K562 (cell line): ENCODE measurements around the gene TUBGCP6. TPM values are rescaled to one million over a fixed set of nuclear protein-coding genes. Genes with fewer than 3 reads are reported as not detected.

Experiments
- ATAC-seq: fragments of 200-7000 bp; cut with Tn5 transposase; 3 replicates; pipeline ENCODE4 v1.9.1; 2020; ENCODE audit warnings: moderate library complexity
- BruUV-seq: library from RNA; stranded (reverse); fragments of 400-500 nt; replicated peaks from 2 replicates; lab custom pipeline; 2021; lab: Mats Ljungman, UMichigan
- CTCF ChIA-PET: fragments of 300-600 bp; formaldehyde crosslinking; extraction: SDS; loops from one replicate; lab custom pipeline; 2021; ENCODE audit warnings: low intra/inter-chr PET ratio; lab: Yijun Ruan, JAX
- POLR2A ChIA-PET: fragments of 300-600, 350-650 bp; sonication (Branson Sonifier 250); formaldehyde crosslinking; extraction: SDS; loops from one replicate; lab custom pipeline; 2021; ENCODE audit warnings: antibody characterized with exemption, inconsistent platforms; lab: Yijun Ruan, JAX
- DNase-seq, 4 experiments: peaks; one replicate each; pipeline versions ENCODE4 v3.0.0 to v3.0.0-alpha.2; 2011 to 2018; ENCODE audit warnings: low spot score in 3 of 4, mixed read lengths in 3 of 4; ENCODE audit errors: extremely low read depth in 1 of 4
- FAIRE-seq: peaks from 2 replicates; lab custom pipeline; 2011; peaks lifted over from hg19 to GRCh38; lab: Jason Lieb, UNC
- H2AFZ ChIP-seq: 2 replicates; pipeline ENCODE4 v1.6.0; 2011; ENCODE audit warnings: low read depth, low read length, control low read depth, inconsistent platforms
- H3K27ac ChIP-seq: fragments of 200-600 bp; 3 replicates; pipeline ENCODE4 v1.8.0; 2011; ENCODE audit warnings: low read depth, mild to moderate bottlenecking, control low read depth, inconsistent platforms, low read length, moderate library complexity, mixed read lengths; ENCODE audit errors: extremely low read depth
- H3K27me3 ChIP-seq, 2 experiments: fragments of 300-600 bp in 1 of 2; 2 replicates in 1 of 2; 3 replicates in 1 of 2; pipeline versions ENCODE4 v1.6.0 to v1.8.0; 2011; ENCODE audit warnings: inconsistent platforms in 2 of 2, low read length in 2 of 2, mild to moderate bottlenecking in 1 of 2, mixed read lengths in 1 of 2, moderate library complexity in 1 of 2; ENCODE audit not compliant: control insufficient read depth in 2 of 2, insufficient read depth in 2 of 2
- H3K36me3 ChIP-seq: fragments of 300-600 bp; 3 replicates; pipeline ENCODE4 v1.8.0; 2011; ENCODE audit warnings: mild to moderate bottlenecking, low read length, inconsistent platforms; ENCODE audit not compliant: control insufficient read depth, insufficient read depth
- H3K4me1 ChIP-seq, 2 experiments: fragments of 200-600 bp in 1 of 2; replicated peaks in 1 of 2; 2 replicates in 1 of 2; 3 replicates in 1 of 2; pipeline versions ENCODE4 v1.5.1 to v1.8.0; 2011; ENCODE audit warnings: inconsistent platforms in 2 of 2, low read length in 2 of 2, mild to moderate bottlenecking in 1 of 2, mixed read lengths in 1 of 2, moderate library complexity in 1 of 2; ENCODE audit not compliant: control insufficient read depth in 2 of 2, insufficient read depth in 2 of 2
- H3K4me2 ChIP-seq: 2 replicates; pipeline ENCODE4 v1.6.1; 2011; ENCODE audit warnings: low read length, control low read depth, inconsistent platforms, mixed read lengths; ENCODE audit not compliant: insufficient read depth
- H3K4me3 ChIP-seq: fragments of 200-600 bp; sonication (generic), shearing (Covaris generic); 2 replicates; pipeline ENCODE4 v1.5.1; 2016; ENCODE audit warnings: control low read depth, inconsistent platforms
- H3K79me2 ChIP-seq: fragments of 200-600 bp; 3 replicates; pipeline ENCODE4 v1.8.0; 2011; ENCODE audit warnings: low read length, inconsistent platforms; ENCODE audit not compliant: control insufficient read depth, insufficient read depth
- H3K9ac ChIP-seq, 2 experiments: 2 replicates each; pipeline versions ENCODE4 v1.6.0 to v1.6.1; 2011; ENCODE audit warnings: low read depth in 2 of 2, low read length in 2 of 2, control low read depth in 1 of 2, inconsistent platforms in 1 of 2, mild to moderate bottlenecking in 1 of 2, mixed read lengths in 1 of 2; ENCODE audit not compliant: insufficient read depth in 1 of 2
- H3K9me1 ChIP-seq: one replicate; pipeline ENCODE4 v1.6.0; 2011; ENCODE audit warnings: inconsistent platforms, mild to moderate bottlenecking, low read length, moderate library complexity; ENCODE audit not compliant: control insufficient read depth, insufficient read depth
- H3K9me3 ChIP-seq: replicated peaks from 2 replicates; pipeline ENCODE4 v1.5.1; 2011; ENCODE audit warnings: low read depth, low read length, inconsistent platforms; ENCODE audit not compliant: control insufficient read depth, insufficient read depth
- H4K20me1 ChIP-seq: replicated peaks from 2 replicates; pipeline ENCODE4 v1.6.1; 2011; ENCODE audit warnings: low read length, inconsistent platforms, mixed read lengths; ENCODE audit not compliant: control insufficient read depth, insufficient read depth
- GATAD2A ChIP-seq: fragments of 450-650 bp; IDR thresholded peaks from 2 replicates; pipeline ENCODE4 v1.6.1; 2017
- NRF1 ChIP-seq, 2 experiments: fragments of 450-650 bp; IDR thresholded peaks in 1 of 2; conservative IDR thresholded peaks in 1 of 2; 2 replicates each; pipeline ENCODE4 v1.6.1; 2014; ENCODE audit warnings: mild to moderate bottlenecking in 2 of 2
- RAD21 ChIP-seq, 2 experiments: fragments of 250-450 bp in 1 of 2; fragments of 450-650 bp in 1 of 2; sonication (Bioruptor Pico) in 1 of 2; formaldehyde crosslinking in 1 of 2; IDR thresholded peaks in 1 of 2; conservative IDR thresholded peaks in 1 of 2; 2 replicates each; pipeline versions ENCODE4 v1.4.0 to v1.8.0; 2020 to 2022; ENCODE audit warnings: mild to moderate bottlenecking in 2 of 2, moderate library complexity in 1 of 2
- TOE1 ChIP-seq, 2 experiments: fragments of 450-650 bp in 1 of 2; sonication (generic) in 1 of 2; formaldehyde crosslinking in 1 of 2; IDR thresholded peaks; 2 replicates each; pipeline versions ENCODE4 v1.7.1 to v1.8.0; 2016 to 2022; ENCODE audit warnings: borderline replicate concordance in 2 of 2, mild to moderate bottlenecking in 2 of 2, antibody characterized with exemption in 1 of 2, inconsistent platforms in 1 of 2, low read depth in 1 of 2, missing genetic modification reagents in 1 of 2, moderate library complexity in 1 of 2
- WGBS: fragments of 100-300 bp; shearing (Covaris generic); methylation state at CpG from one replicate; pipeline ENCODE4 v1.1.6; 2016; ENCODE audit warnings: low coverage, mixed read lengths; ENCODE audit not compliant: insufficient coverage; ENCODE audit errors: missing lambda C conversion rate; 5-methylcytosine and 5-hydroxymethylcytosine counted together
- in situ Hi-C: fragments of 300-500 bp; cut with MboI; formaldehyde crosslinking; loops from 4 replicates; pipeline ENCODE4 v1.15.0; 2018; ENCODE audit warnings: inconsistent platforms, mixed read lengths
- intact Hi-C: fragments of 100-400 bp; cut with micrococcal nuclease; formaldehyde crosslinking; loops from 2 replicates; pipeline ENCODE4 v1.14.2; 2022
- polyA plus RNA-seq, 8 experiments: library from polyadenylated mRNA; depleted of rRNA in 4 of 8; stranded (reverse) in 5 of 8; unstranded in 3 of 8; fragments of >200 nt; fragmentation: Nextera tagmentation in 2 of 8; fragmentation: Illumina TruSeq in 1 of 8; extraction: Ambion mirVana in 2 of 8; extraction: Trizol in 1 of 8; gene quantifications; 2 replicates each; pipeline versions ENCODE4 v1.2.1 to v1.2.3, GENCODE V29; 2011 to 2014; ENCODE audit warnings: inconsistent platforms in 1 of 8, missing spikeins in 1 of 8
- total RNA-seq, 7 experiments: library from RNA; depleted of rRNA in 6 of 7; stranded (reverse); fragments of >200 nt in 6 of 7; fragmentation: Illumina TruSeq in 2 of 7; extraction: Trizol in 2 of 7; gene quantifications; 2 replicates each; pipeline versions ENCODE4 v1.2.1 to v1.2.3, GENCODE V29; 2011 to 2021; ENCODE audit warnings: low replicate concordance in 1 of 7
- TF ChIP-seq, protein P1 (sequence below): sonication (generic); formaldehyde crosslinking; IDR thresholded peaks from 2 replicates; pipeline ENCODE4 v1.8.1; 2023; ENCODE audit warnings: mild to moderate bottlenecking, missing genetic modification reagents
- TF ChIP-seq, protein P2 (sequence below), 3 experiments: IDR thresholded peaks in 2 of 3; conservative IDR thresholded peaks in 1 of 3; 2 replicates each; pipeline ENCODE4 v1.5.1; 2011 to 2012; ENCODE audit warnings: low read length in 3 of 3, mild to moderate bottlenecking in 3 of 3, control low read depth in 2 of 3, improper control_type of control experiment in 1 of 3, inconsistent platforms in 1 of 3, low read depth in 1 of 3, mixed read lengths in 1 of 3, moderate library complexity in 1 of 3; ENCODE audit not compliant: insufficient read depth in 2 of 3
- TF ChIP-seq, protein P3 (sequence below): fragments of 200-800 bp; sonication (Bioruptor generic); IDR thresholded peaks from 2 replicates; pipeline ENCODE4 v1.6.1; 2017; ENCODE audit warnings: missing genetic modification characterization, missing compliant biosample characterization
- TF ChIP-seq, protein P4 (sequence below): sonication (generic); formaldehyde crosslinking; IDR thresholded peaks from 2 replicates; pipeline ENCODE4 v1.8.0; 2023; ENCODE audit warnings: missing genetic modification reagents, mild to moderate bottlenecking, borderline replicate concordance

TUBGCP6 gene
- total and polyA plus RNA-seq, 9 of the 15 experiments (the other 6 are each of a cell fraction or from before 2014, with no cell fraction given) = 0.76 to 33.0 (median 10.1) TPM

DNA sequence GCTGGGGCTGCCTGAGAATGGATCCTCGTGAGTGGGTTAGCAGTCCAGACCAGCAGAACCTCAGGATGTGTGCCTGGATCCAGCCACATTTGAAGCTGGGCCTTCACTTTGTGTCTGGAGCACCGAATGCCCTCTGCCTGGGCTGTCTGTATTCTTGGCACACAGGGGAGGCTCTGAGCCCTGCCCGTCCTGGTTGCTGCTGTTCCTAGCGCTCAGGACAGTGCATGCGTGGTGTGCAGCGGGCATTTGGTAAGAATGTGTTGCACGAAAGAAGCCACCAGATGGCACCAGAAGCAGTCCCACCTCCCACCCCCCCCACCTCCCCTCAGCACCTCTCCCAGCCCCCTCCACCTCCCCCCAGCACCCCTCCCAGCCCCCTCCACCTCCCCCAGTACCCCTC is 29.5 kb upstream of the TUBGCP6 start:
- ATAC-seq = peak; percentile 39
- BruUV-seq = no TSS peak
- Histone ChIP-seq H3K4me1 (peaks cover 3 to 59% of the 10 kb centered on the region in 2 experiments; a peak in 4 of 5 replicates), H3K9me1 (no peaks in the 10 kb centered on the region), H3K9me3 (no peaks in the 10 kb centered on the region), H2AFZ (no peak overlapping the region), H3K36me3 (peaks cover 30% of the 10 kb centered on the region; the same call in 1 of the 3 replicates), H3K9ac (peak overlapping the region in 1 of 2 experiments; percentile 65; a peak in 1 of 4 replicates), H3K79me2 (no peaks in the 10 kb centered on the region), H3K27me3 (no peaks in the 10 kb centered on the region), H3K4me2 (0 out of 2 replicates have a peak overlapping the region, but pooled peaks have one; percentile 37), H3K27ac (no peak overlapping the region), H3K4me3 (no peak overlapping the region), H4K20me1 (no peaks in the 10 kb centered on the region)
- CTCF ChIA-PET = interaction anchor here (2.4 kb wide), 1 partner anchor 68 kb away, joined by 8 read pairs; the partner anchor contains the start of gene PPP6R2
- intact Hi-C loops = loop anchor here (2.0 to 5.0 kb wide), 2 partner anchors 53 to 68 kb away; partner anchors contain the start of genes DENND6B and PPP6R2
- POLR2A ChIA-PET = no interaction called here
- peak; percentile 29 to 64 (median 37) for DNase-seq
- in situ Hi-C loops = loop anchor here (5.0 kb wide), 1 partner anchor 53 kb away; the partner anchor contains the start of gene DENND6B
- 40% methylated on average over 2 of the region's 7 CpGs for WGBS
- no peak for FAIRE-seq
- TF ChIP-seq TOE1 (IDR thresholded peaks at IDR 0.05; ENCODE audit: borderline replicate concordance) (no peak), TOE1 (CRISPR knock-in tag; IDR thresholded peaks at IDR 0.05; ENCODE audit: borderline replicate concordance, low read depth) (no peak), GATAD2A (no peak), RAD21 (CRISPR knock-in tag; conservative IDR thresholded peaks at IDR 0.05 in 1 of 2, IDR thresholded peaks at IDR 0.05 in 1 of 2) (0 out of 4 replicates have a peak, but pooled peaks of 1 of the 2 experiments have one; percentile 15), NRF1 (conservative IDR thresholded peaks at IDR 0.05 in 1 of 2, IDR thresholded peaks at IDR 0.05 in 1 of 2) (0 out of 4 replicates have a peak, but pooled peaks of 1 of the 2 experiments have one; percentile 19)
- TF ChIP-seq, protein P1, sequence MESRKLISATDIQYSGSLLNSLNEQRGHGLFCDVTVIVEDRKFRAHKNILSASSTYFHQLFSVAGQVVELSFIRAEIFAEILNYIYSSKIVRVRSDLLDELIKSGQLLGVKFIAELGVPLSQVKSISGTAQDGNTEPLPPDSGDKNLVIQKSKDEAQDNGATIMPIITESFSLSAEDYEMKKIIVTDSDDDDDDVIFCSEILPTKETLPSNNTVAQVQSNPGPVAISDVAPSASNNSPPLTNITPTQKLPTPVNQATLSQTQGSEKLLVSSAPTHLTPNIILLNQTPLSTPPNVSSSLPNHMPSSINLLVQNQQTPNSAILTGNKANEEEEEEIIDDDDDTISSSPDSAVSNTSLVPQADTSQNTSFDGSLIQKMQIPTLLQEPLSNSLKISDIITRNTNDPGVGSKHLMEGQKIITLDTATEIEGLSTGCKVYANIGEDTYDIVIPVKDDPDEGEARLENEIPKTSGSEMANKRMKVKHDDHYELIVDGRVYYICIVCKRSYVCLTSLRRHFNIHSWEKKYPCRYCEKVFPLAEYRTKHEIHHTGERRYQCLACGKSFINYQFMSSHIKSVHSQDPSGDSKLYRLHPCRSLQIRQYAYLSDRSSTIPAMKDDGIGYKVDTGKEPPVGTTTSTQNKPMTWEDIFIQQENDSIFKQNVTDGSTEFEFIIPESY (CRISPR knock-in tag) = 0 out of 2 replicates have a peak, but pooled peaks have one; percentile 35
- TF ChIP-seq, protein P2, sequence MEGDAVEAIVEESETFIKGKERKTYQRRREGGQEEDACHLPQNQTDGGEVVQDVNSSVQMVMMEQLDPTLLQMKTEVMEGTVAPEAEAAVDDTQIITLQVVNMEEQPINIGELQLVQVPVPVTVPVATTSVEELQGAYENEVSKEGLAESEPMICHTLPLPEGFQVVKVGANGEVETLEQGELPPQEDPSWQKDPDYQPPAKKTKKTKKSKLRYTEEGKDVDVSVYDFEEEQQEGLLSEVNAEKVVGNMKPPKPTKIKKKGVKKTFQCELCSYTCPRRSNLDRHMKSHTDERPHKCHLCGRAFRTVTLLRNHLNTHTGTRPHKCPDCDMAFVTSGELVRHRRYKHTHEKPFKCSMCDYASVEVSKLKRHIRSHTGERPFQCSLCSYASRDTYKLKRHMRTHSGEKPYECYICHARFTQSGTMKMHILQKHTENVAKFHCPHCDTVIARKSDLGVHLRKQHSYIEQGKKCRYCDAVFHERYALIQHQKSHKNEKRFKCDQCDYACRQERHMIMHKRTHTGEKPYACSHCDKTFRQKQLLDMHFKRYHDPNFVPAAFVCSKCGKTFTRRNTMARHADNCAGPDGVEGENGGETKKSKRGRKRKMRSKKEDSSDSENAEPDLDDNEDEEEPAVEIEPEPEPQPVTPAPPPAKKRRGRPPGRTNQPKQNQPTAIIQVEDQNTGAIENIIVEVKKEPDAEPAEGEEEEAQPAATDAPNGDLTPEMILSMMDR (IDR thresholded peaks at IDR 0.05 in 2 of 3, conservative IDR thresholded peaks at IDR 0.05 in 1 of 3; ENCODE audit: insufficient read depth in 2 of 3, low read depth in 1 of 3, low read length in 3 of 3) = peak; percentile 21 to 46 (median 36); a peak in 4 of 6 replicates
- TF ChIP-seq, protein P3, sequence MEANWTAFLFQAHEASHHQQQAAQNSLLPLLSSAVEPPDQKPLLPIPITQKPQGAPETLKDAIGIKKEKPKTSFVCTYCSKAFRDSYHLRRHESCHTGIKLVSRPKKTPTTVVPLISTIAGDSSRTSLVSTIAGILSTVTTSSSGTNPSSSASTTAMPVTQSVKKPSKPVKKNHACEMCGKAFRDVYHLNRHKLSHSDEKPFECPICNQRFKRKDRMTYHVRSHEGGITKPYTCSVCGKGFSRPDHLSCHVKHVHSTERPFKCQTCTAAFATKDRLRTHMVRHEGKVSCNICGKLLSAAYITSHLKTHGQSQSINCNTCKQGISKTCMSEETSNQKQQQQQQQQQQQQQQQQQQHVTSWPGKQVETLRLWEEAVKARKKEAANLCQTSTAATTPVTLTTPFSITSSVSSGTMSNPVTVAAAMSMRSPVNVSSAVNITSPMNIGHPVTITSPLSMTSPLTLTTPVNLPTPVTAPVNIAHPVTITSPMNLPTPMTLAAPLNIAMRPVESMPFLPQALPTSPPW (CRISPR knock-in tag) = peak; percentile 60
- TF ChIP-seq, protein P4, sequence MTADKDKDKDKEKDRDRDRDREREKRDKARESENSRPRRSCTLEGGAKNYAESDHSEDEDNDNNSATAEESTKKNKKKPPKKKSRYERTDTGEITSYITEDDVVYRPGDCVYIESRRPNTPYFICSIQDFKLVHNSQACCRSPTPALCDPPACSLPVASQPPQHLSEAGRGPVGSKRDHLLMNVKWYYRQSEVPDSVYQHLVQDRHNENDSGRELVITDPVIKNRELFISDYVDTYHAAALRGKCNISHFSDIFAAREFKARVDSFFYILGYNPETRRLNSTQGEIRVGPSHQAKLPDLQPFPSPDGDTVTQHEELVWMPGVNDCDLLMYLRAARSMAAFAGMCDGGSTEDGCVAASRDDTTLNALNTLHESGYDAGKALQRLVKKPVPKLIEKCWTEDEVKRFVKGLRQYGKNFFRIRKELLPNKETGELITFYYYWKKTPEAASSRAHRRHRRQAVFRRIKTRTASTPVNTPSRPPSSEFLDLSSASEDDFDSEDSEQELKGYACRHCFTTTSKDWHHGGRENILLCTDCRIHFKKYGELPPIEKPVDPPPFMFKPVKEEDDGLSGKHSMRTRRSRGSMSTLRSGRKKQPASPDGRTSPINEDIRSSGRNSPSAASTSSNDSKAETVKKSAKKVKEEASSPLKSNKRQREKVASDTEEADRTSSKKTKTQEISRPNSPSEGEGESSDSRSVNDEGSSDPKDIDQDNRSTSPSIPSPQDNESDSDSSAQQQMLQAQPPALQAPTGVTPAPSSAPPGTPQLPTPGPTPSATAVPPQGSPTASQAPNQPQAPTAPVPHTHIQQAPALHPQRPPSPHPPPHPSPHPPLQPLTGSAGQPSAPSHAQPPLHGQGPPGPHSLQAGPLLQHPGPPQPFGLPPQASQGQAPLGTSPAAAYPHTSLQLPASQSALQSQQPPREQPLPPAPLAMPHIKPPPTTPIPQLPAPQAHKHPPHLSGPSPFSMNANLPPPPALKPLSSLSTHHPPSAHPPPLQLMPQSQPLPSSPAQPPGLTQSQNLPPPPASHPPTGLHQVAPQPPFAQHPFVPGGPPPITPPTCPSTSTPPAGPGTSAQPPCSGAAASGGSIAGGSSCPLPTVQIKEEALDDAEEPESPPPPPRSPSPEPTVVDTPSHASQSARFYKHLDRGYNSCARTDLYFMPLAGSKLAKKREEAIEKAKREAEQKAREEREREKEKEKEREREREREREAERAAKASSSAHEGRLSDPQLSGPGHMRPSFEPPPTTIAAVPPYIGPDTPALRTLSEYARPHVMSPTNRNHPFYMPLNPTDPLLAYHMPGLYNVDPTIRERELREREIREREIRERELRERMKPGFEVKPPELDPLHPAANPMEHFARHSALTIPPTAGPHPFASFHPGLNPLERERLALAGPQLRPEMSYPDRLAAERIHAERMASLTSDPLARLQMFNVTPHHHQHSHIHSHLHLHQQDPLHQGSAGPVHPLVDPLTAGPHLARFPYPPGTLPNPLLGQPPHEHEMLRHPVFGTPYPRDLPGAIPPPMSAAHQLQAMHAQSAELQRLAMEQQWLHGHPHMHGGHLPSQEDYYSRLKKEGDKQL = no peak
